ENCODE data around the gene DIDO1.

The DIDO1 gene

GRCh38 chr20:62844182-62844581, 82.1 kb downstream of the DIDO1 start:
- no peaks in the 10 kb centered on the region for H3K4me1 ChIP-seq (ENCODE audit: control insufficient read depth, low read depth, low read length)
- H3K4me3 ChIP-seq (ENCODE audit: low read length) = no peak overlapping the region
- H3K36me3 ChIP-seq (ENCODE audit: control insufficient read depth, low read depth, low read length) = peaks cover 8% of the 10 kb centered on the region
- H3K9ac ChIP-seq (ENCODE audit: low read length) = no peak overlapping the region
- no peaks in the 10 kb centered on the region for H3K27me3 ChIP-seq (ENCODE audit: control insufficient read depth, insufficient read depth, low read length)
- no peaks in the 10 kb centered on the region for H3K9me3 ChIP-seq (ENCODE audit: control insufficient read depth, low read depth, low read length)
- no peak overlapping the region for H3K27ac ChIP-seq (ENCODE audit: low read length)

GRCh38 chr20:62843656-62844055, 82.6 kb downstream of the DIDO1 start:
- no peak overlapping the region for H3K4me3 ChIP-seq (ENCODE audit: low read length)
- H3K9me3 ChIP-seq (ENCODE audit: control insufficient read depth, low read depth, low read length) = no peaks in the 10 kb centered on the region
- H3K9ac ChIP-seq (ENCODE audit: low read length) = no peak overlapping the region
- H3K27me3 ChIP-seq (ENCODE audit: control insufficient read depth, insufficient read depth, low read length) = no peaks in the 10 kb centered on the region
- H3K36me3 ChIP-seq (ENCODE audit: control insufficient read depth, low read depth, low read length) = peaks cover 8% of the 10 kb centered on the region
- no peaks in the 10 kb centered on the region for H3K4me1 ChIP-seq (ENCODE audit: control insufficient read depth, low read depth, low read length)
- no peak overlapping the region for H3K27ac ChIP-seq (ENCODE audit: low read length)

- Histone ChIP-seq H3K27ac (ENCODE audit: low read length) (no peak overlapping the region), H3K36me3 (ENCODE audit: control insufficient read depth, low read depth, low read length) (peaks cover 10% of the 10 kb centered on the region), H3K4me3 (ENCODE audit: low read length) (no peak overlapping the region), H3K4me1 (ENCODE audit: control insufficient read depth, low read depth, low read length) (no peaks in the 10 kb centered on the region), H3K9me3 (ENCODE audit: control insufficient read depth, low read depth, low read length) (no peaks in the 10 kb centered on the region), H3K27me3 (ENCODE audit: control insufficient read depth, insufficient read depth, low read length) (no peaks in the 10 kb centered on the region), H3K9ac (ENCODE audit: low read length) (no peak overlapping the region)
Observed at GRCh38 chr20:62841705-62842212, 84.5 kb downstream of the DIDO1 start.

- Histone ChIP-seq H3K27ac (ENCODE audit: low read length) (no peak overlapping the region), H3K4me3 (ENCODE audit: low read length) (no peak overlapping the region), H3K9ac (ENCODE audit: low read length) (no peak overlapping the region), H3K4me1 (ENCODE audit: control insufficient read depth, low read depth, low read length) (no peaks in the 10 kb centered on the region), H3K36me3 (ENCODE audit: control insufficient read depth, low read depth, low read length) (peaks cover 13% of the 10 kb centered on the region), H3K9me3 (ENCODE audit: control insufficient read depth, low read depth, low read length) (no peaks in the 10 kb centered on the region), H3K27me3 (ENCODE audit: control insufficient read depth, insufficient read depth, low read length) (no peaks in the 10 kb centered on the region)
Observed at GRCh38 chr20:62840244-62841197, 85.8 kb downstream of the DIDO1 start.

- peaks cover 13% of the 10 kb centered on the region for H3K36me3 ChIP-seq (ENCODE audit: control insufficient read depth, low read depth, low read length)
- H3K4me1 ChIP-seq (ENCODE audit: control insufficient read depth, low read depth, low read length) = no peaks in the 10 kb centered on the region
Observed at GRCh38 chr20:62839816-62840215, 86.5 kb downstream of the DIDO1 start.

GRCh38 chr20:62839261-62839660, 87.0 kb downstream of the DIDO1 start:
- Histone ChIP-seq H3K36me3 (ENCODE audit: control insufficient read depth, low read depth, low read length) (peaks cover 13% of the 10 kb centered on the region), H3K9ac (ENCODE audit: low read length) (no peak overlapping the region), H3K27me3 (ENCODE audit: control insufficient read depth, insufficient read depth, low read length) (no peaks in the 10 kb centered on the region), H3K27ac (ENCODE audit: low read length) (no peak overlapping the region), H3K9me3 (ENCODE audit: control insufficient read depth, low read depth, low read length) (no peaks in the 10 kb centered on the region), H3K4me1 (ENCODE audit: control insufficient read depth, low read depth, low read length) (no peaks in the 10 kb centered on the region), H3K4me3 (ENCODE audit: low read length) (no peak overlapping the region)

More at GRCh38 chr20:62839816-62840215, 86.5 kb downstream of the DIDO1 start:
- Histone ChIP-seq H3K9ac (ENCODE audit: low read length) (no peak overlapping the region), H3K27ac (ENCODE audit: low read length) (no peak overlapping the region), H3K9me3 (ENCODE audit: control insufficient read depth, low read depth, low read length) (no peaks in the 10 kb centered on the region), H3K4me3 (ENCODE audit: low read length) (no peak overlapping the region), H3K27me3 (ENCODE audit: control insufficient read depth, insufficient read depth, low read length) (no peaks in the 10 kb centered on the region)

GRCh38 chr20:62838128-62838891, 88.0 kb downstream of the DIDO1 start:
- Histone ChIP-seq H3K4me3 (ENCODE audit: low read length) (no peak overlapping the region), H3K4me1 (ENCODE audit: control insufficient read depth, low read depth, low read length) (no peaks in the 10 kb centered on the region), H3K9ac (ENCODE audit: low read length) (no peak overlapping the region), H3K27ac (ENCODE audit: low read length) (no peak overlapping the region), H3K36me3 (ENCODE audit: control insufficient read depth, low read depth, low read length) (peaks cover 13% of the 10 kb centered on the region), H3K9me3 (ENCODE audit: control insufficient read depth, low read depth, low read length) (no peaks in the 10 kb centered on the region), H3K27me3 (ENCODE audit: control insufficient read depth, insufficient read depth, low read length) (no peaks in the 10 kb centered on the region)

- Histone ChIP-seq H3K4me1 (ENCODE audit: control insufficient read depth, low read depth, low read length) (no peaks in the 10 kb centered on the region), H3K9me3 (ENCODE audit: control insufficient read depth, low read depth, low read length) (no peaks in the 10 kb centered on the region), H3K36me3 (ENCODE audit: control insufficient read depth, low read depth, low read length) (peaks cover 13% of the 10 kb centered on the region), H3K27me3 (ENCODE audit: control insufficient read depth, insufficient read depth, low read length) (no peaks in the 10 kb centered on the region), H3K4me3 (ENCODE audit: low read length) (no peak overlapping the region), H3K9ac (ENCODE audit: low read length) (no peak overlapping the region), H3K27ac (ENCODE audit: low read length) (no peak overlapping the region)
Observed at GRCh38 chr20:62837790-62838127, 88.5 kb downstream of the DIDO1 start.

GRCh38 chr20:62836967-62837490, 89.3 kb downstream of the DIDO1 start:
- H3K9ac ChIP-seq (ENCODE audit: low read length) = no peak overlapping the region
- no peaks in the 10 kb centered on the region for H3K9me3 ChIP-seq (ENCODE audit: control insufficient read depth, low read depth, low read length)
- H3K27ac ChIP-seq (ENCODE audit: low read length) = no peak overlapping the region
- H3K36me3 ChIP-seq (ENCODE audit: control insufficient read depth, low read depth, low read length) = peaks cover 13% of the 10 kb centered on the region
- H3K27me3 ChIP-seq (ENCODE audit: control insufficient read depth, insufficient read depth, low read length) = no peaks in the 10 kb centered on the region
- H3K4me3 ChIP-seq (ENCODE audit: low read length) = no peak overlapping the region
- H3K4me1 ChIP-seq (ENCODE audit: control insufficient read depth, low read depth, low read length) = peaks cover 3% of the 10 kb centered on the region

GRCh38 chr20:62835931-62836861, 90.1 kb downstream of the DIDO1 start:
- Histone ChIP-seq H3K27ac (ENCODE audit: low read length) (no peak overlapping the region), H3K9me3 (ENCODE audit: control insufficient read depth, low read depth, low read length) (no peaks in the 10 kb centered on the region), H3K4me1 (ENCODE audit: control insufficient read depth, low read depth, low read length) (peaks cover 10% of the 10 kb centered on the region), H3K9ac (ENCODE audit: low read length) (no peak overlapping the region), H3K4me3 (ENCODE audit: low read length) (no peak overlapping the region), H3K27me3 (ENCODE audit: control insufficient read depth, insufficient read depth, low read length) (no peaks in the 10 kb centered on the region), H3K36me3 (ENCODE audit: control insufficient read depth, low read depth, low read length) (peaks cover 11% of the 10 kb centered on the region)

All from iPS-18a (cell line).